Testis (tissue), 2 donors: ENCODE data around the gene SUCLG2.

Experiments
- POLR2A ChIP-seq: fragments of 450-650 bp; IDR thresholded peaks from one replicate; pipeline ENCODE4 v1.6.1; 2017; ENCODE audit warnings: antibody characterized with exemption, mild to moderate bottlenecking, moderate library complexity
- TF ChIP-seq, protein P1 (sequence below), 3 experiments: fragments of 450-650 bp in 2 of 3; fragments of 200-600 bp in 1 of 3; sonication (generic) in 1 of 3; IDR thresholded peaks; one replicate each; pipeline ENCODE4 v1.5.1; 2016 to 2019; ENCODE audit warnings: antibody characterized with exemption in 3 of 3, mild to moderate bottlenecking in 2 of 3, moderate library complexity in 1 of 3

DNA sequence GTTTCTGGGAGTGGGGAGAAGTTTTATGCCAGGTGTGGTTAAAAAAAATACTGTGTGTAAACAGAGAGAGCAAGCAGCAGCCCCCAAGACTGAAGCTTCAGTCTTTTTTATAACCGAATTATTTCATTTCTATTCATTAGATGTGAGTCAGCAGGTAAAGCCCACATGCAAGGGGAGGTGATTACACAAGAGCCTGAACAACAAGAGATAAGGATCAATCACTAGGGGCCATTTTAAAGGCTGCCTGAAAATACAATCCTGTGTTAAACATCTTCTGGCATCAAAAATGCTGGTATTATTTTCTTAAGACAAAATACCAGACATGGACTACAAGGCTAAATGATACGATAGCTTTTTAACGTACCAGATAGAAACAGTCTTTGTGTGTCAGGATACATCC, 217.3 kb downstream of the SUCLG2 start:
- TF ChIP-seq POLR2A, result no peak
- TF ChIP-seq, protein P1, sequence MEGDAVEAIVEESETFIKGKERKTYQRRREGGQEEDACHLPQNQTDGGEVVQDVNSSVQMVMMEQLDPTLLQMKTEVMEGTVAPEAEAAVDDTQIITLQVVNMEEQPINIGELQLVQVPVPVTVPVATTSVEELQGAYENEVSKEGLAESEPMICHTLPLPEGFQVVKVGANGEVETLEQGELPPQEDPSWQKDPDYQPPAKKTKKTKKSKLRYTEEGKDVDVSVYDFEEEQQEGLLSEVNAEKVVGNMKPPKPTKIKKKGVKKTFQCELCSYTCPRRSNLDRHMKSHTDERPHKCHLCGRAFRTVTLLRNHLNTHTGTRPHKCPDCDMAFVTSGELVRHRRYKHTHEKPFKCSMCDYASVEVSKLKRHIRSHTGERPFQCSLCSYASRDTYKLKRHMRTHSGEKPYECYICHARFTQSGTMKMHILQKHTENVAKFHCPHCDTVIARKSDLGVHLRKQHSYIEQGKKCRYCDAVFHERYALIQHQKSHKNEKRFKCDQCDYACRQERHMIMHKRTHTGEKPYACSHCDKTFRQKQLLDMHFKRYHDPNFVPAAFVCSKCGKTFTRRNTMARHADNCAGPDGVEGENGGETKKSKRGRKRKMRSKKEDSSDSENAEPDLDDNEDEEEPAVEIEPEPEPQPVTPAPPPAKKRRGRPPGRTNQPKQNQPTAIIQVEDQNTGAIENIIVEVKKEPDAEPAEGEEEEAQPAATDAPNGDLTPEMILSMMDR (IDR thresholded peaks at IDR 0.05), result no peak
